Transverse colon (tissue), 4 donors: ENCODE measurements around the gene PLB1. TPM values are rescaled to one million over a fixed set of nuclear protein-coding genes. Genes with fewer than 3 reads are reported as not detected.

Experiments
- DNase-seq: peaks from one replicate; pipeline ENCODE4 v3.0.0-alpha.2; 2019
- H3K27ac ChIP-seq, 4 donors: fragments of 200-600 bp; sonication (generic); 2 replicates each; pipeline ENCODE4 v1.5.1; 2016 to 2018; ENCODE audit warnings: inconsistent platforms in 4 of 4
- H3K27me3 ChIP-seq: fragments of 200-600 bp; sonication (generic); 2 replicates; pipeline ENCODE4 v1.5.1; 2017; ENCODE audit warnings: inconsistent platforms
- H3K36me3 ChIP-seq, 4 donors: fragments of 200-600 bp; sonication (generic); 2 replicates each; pipeline ENCODE4 v1.5.1; 2017 to 2019; ENCODE audit warnings: inconsistent platforms in 4 of 4
- H3K4me1 ChIP-seq, 4 donors: fragments of 200-600 bp; sonication (generic); 2 replicates each; pipeline ENCODE4 v1.5.1; 2017 to 2020; ENCODE audit warnings: inconsistent platforms in 4 of 4
- H3K4me3 ChIP-seq, 4 donors: fragments of 200-600 bp; sonication (generic); 1 replicate in 1 of 4; 2 replicates in 3 of 4; pipeline versions ENCODE4 v1.5.1 to v1.6.1; 2017 to 2019; ENCODE audit warnings: inconsistent platforms in 4 of 4
- H3K9me3 ChIP-seq, 2 donors: fragments of 200-600 bp; sonication (generic); 2 replicates each; pipeline ENCODE4 v1.5.1; 2017 to 2019; ENCODE audit warnings: inconsistent platforms in 2 of 2
- EP300 ChIP-seq: sonication (generic); formaldehyde crosslinking; IDR thresholded peaks from one replicate; pipeline ENCODE4 v1.6.1; 2017; ENCODE audit warnings: antibody characterized with exemption, low read depth
- POLR2A ChIP-seq: fragments of 450-650 bp; IDR thresholded peaks from one replicate; pipeline ENCODE4 v1.6.1; 2016; ENCODE audit warnings: antibody characterized with exemption, mild to moderate bottlenecking, moderate library complexity
- POLR2AphosphoS5 ChIP-seq, 3 donors: sonication (generic); formaldehyde crosslinking; IDR thresholded peaks; one replicate each; pipeline ENCODE4 v1.6.1; 2016; ENCODE audit warnings: antibody characterized with exemption in 3 of 3
- WGBS, 2 donors: methylation state at CpG; one replicate each; pipeline ENCODE4 v1.1.5; 2018; ENCODE audit warnings: low coverage in 1 of 2; 5-methylcytosine and 5-hydroxymethylcytosine counted together
- in situ Hi-C, 4 donors: fragments of 200-750 bp; cut with MboI; loops; one replicate each; pipeline versions ENCODE4 v1.15.0 to v1.15.1; 2017; ENCODE audit warnings: low sequenced_read_pairs in 3 of 4, low pct_ligation_motif_present in 1 of 4, low pct_unique_long_range_greater_than_20kb in 1 of 4
- intact Hi-C: fragments of 100-400 bp; cut with DNase I; formaldehyde crosslinking; loops from one replicate; pipeline ENCODE4 v1.15.1; 2023; ENCODE audit warnings: low total_unique reads
- total RNA-seq, 4 donors: library from RNA; depleted of rRNA; stranded (reverse); fragments of >200 nt; gene quantifications; one replicate each; pipeline ENCODE4 v1.1.0, GENCODE V29; 2016
- TF ChIP-seq, protein P1 (sequence below), 5 experiments: fragments of 200-600 bp in 3 of 5; fragments of 450-650 bp in 2 of 5; sonication (generic) in 3 of 5; IDR thresholded peaks; 1 replicate in 2 of 5; 2 replicates in 3 of 5; pipeline ENCODE4 v1.5.1; 2016 to 2017; ENCODE audit warnings: antibody characterized with exemption in 5 of 5, inconsistent platforms in 3 of 5, mild to moderate bottlenecking in 2 of 5, moderate library complexity in 1 of 5

The PLB1 gene
- total RNA-seq, 4 donors from 2014 or later = 0.20 to 4.2 (median 1.8) TPM

DNA sequence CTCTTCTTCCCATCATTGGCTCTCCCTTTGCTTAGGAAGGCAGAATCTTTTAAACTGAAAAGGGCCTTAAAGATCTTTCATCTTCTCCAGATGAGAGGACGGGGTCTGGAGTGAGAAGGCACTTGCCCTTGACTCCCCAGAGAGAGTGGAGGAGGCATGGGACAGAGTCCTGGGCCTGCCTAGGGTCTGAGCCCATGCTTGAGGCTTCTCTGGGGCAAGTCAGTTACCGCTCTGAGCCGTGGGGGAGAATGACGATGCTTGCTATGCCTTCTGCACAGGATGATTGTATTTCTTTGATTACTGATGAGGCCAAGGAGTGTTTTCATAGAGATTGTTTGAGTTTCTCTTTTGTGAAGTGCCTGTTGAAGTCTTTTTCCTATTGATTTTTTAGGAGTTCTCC lies 921 bp downstream of the PLB1 start:
- no peak overlapping the region for H3K27ac ChIP-seq
- no peak overlapping the region for H3K4me3 ChIP-seq
- intact Hi-C loops (no loop called here), in situ Hi-C loops (no loop called here)
- H3K9me3 ChIP-seq = no peaks in the 10 kb centered on the region
- TF ChIP-seq EP300 = no peak
- TF ChIP-seq POLR2A = no peak
- TF ChIP-seq, protein P1, sequence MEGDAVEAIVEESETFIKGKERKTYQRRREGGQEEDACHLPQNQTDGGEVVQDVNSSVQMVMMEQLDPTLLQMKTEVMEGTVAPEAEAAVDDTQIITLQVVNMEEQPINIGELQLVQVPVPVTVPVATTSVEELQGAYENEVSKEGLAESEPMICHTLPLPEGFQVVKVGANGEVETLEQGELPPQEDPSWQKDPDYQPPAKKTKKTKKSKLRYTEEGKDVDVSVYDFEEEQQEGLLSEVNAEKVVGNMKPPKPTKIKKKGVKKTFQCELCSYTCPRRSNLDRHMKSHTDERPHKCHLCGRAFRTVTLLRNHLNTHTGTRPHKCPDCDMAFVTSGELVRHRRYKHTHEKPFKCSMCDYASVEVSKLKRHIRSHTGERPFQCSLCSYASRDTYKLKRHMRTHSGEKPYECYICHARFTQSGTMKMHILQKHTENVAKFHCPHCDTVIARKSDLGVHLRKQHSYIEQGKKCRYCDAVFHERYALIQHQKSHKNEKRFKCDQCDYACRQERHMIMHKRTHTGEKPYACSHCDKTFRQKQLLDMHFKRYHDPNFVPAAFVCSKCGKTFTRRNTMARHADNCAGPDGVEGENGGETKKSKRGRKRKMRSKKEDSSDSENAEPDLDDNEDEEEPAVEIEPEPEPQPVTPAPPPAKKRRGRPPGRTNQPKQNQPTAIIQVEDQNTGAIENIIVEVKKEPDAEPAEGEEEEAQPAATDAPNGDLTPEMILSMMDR (IDR thresholded peaks at IDR 0.05) = no peak
- no peak for TF ChIP-seq POLR2AphosphoS5 (IDR thresholded peaks at IDR 0.05)
- H3K27me3 ChIP-seq = no peaks in the 10 kb centered on the region
- H3K36me3 ChIP-seq = no peaks in the 10 kb centered on the region
- no peak for DNase-seq
- 50 to 74% methylated on average over 1 to 4 of the region's 4 CpGs for WGBS, 2 donors
- peaks cover 0 to 12% (median 4%) of the 10 kb centered on the region in 4 donors for H3K4me1 ChIP-seq

DNA sequence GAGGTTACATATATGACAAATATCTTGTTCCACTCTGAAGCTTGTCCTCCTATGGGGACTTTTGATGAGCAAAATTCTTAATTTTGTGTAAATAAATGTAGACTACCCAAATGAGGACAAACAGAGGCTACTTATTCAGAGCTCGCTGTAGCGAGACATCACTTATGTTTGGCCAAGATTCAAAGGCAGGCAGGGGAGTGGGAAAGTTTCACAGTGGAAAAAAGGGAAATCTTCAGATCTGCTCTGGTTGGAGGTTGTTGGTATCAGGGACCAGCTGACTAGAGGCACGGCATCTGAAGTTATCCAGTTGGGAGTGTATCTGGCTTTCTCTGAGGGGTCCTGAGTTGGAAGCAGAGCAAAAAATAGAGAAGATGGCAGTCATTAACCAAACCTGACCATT lies 1.3 kb downstream of the PLB1 start:
- in situ Hi-C loops = no loop called here
- H3K27me3 ChIP-seq = no peaks in the 10 kb centered on the region
- H3K27ac ChIP-seq = no peak overlapping the region
- no peaks in the 10 kb centered on the region for H3K9me3 ChIP-seq
- no peak overlapping the region for H3K4me3 ChIP-seq
- intact Hi-C loops = no loop called here
- no peak for DNase-seq
- H3K4me1 ChIP-seq = peaks cover 0 to 8% (median 2%) of the 10 kb centered on the region in 4 donors
- TF ChIP-seq, protein P1 (IDR thresholded peaks at IDR 0.05) = no peak
- TF ChIP-seq EP300 = no peak
- no peak for TF ChIP-seq POLR2AphosphoS5 (IDR thresholded peaks at IDR 0.05)
- TF ChIP-seq POLR2A = no peak
- H3K36me3 ChIP-seq = no peaks in the 10 kb centered on the region
- WGBS, 2 donors = 90 to 97% methylated on average over 2 to 3 of the region's 3 CpGs

DNA sequence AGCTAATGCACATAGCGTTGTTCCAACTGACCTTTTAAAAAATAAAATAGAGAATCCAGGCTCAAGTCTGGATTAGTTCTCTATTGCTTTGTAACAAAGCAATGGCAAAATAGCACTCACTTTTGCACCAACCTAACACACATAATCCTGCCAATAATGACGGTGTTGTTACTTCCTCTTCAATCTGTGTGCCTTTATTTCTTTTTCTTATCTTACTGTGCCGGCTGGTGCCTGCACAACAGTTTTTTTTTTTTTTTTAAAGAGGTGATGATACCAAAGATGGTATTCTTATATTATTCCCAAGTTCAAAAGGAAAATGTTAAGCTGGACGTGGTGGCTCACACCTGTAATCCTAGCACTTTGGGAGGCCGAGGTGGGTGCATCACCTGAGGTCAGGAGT lies 3.4 kb downstream of the PLB1 start:
- no peak for DNase-seq
- 66 to 77% methylated on average over 4 to 5 of the region's 5 CpGs for WGBS, 2 donors

DNA sequence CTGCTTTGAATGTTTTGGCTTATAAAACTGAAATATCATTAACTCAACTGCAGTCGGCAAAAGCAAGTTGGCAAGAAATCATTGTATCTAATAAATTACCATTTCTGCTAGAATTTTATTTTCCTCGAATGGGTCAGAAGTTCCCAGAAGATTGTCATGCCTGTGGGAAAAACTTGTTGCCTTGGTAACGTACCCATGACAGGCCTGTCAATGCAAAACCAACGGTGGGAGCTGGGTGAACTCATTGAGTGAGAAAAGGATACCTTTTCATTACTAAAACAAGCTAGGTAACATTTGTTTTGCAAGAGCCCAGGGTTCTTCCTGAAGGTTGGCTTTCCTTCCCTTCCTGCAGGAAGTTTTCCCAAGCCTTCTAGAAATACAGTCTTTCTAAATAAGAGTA lies 9.5 kb downstream of the PLB1 start:
- TF ChIP-seq POLR2A (no peak), POLR2AphosphoS5 (IDR thresholded peaks at IDR 0.05) (no peak), EP300 (no peak)
- TF ChIP-seq, protein P1 (IDR thresholded peaks at IDR 0.05) = no peak
- Histone ChIP-seq H3K27me3 (no peaks in the 10 kb centered on the region), H3K27ac (no peak overlapping the region), H3K36me3 (no peaks in the 10 kb centered on the region), H3K9me3 (no peaks in the 10 kb centered on the region), H3K4me3 (no peak overlapping the region), H3K4me1 (no peaks in the 10 kb centered on the region)
- intact Hi-C loops = no loop called here
- DNase-seq = no peak
- WGBS, 2 donors = 67 to 86% methylated on average over 2 to 4 of the region's 4 CpGs
- in situ Hi-C loops = no loop called here

More for the DNA sequence above, 3.4 kb downstream of the PLB1 start:
- H3K27me3 ChIP-seq = no peaks in the 10 kb centered on the region
- in situ Hi-C loops (no loop called here), intact Hi-C loops (no loop called here)
- H3K27ac ChIP-seq = no peak overlapping the region
- TF ChIP-seq EP300 (no peak), POLR2A (no peak), POLR2AphosphoS5 (IDR thresholded peaks at IDR 0.05) (no peak)
- TF ChIP-seq, protein P1 (IDR thresholded peaks at IDR 0.05) = no peak
- H3K9me3 ChIP-seq = no peaks in the 10 kb centered on the region
- no peak overlapping the region for H3K4me3 ChIP-seq
- H3K36me3 ChIP-seq = no peaks in the 10 kb centered on the region
- H3K4me1 ChIP-seq = no peaks in the 10 kb centered on the region
